Measurements from ENCODE around the gene BNIP5. TPM values are rescaled to one million over a fixed set of nuclear protein-coding genes. Genes with fewer than 3 reads are reported as not detected.

The BNIP5 gene
- polyA plus RNA-seq, 3 donors: not detected

DNA sequence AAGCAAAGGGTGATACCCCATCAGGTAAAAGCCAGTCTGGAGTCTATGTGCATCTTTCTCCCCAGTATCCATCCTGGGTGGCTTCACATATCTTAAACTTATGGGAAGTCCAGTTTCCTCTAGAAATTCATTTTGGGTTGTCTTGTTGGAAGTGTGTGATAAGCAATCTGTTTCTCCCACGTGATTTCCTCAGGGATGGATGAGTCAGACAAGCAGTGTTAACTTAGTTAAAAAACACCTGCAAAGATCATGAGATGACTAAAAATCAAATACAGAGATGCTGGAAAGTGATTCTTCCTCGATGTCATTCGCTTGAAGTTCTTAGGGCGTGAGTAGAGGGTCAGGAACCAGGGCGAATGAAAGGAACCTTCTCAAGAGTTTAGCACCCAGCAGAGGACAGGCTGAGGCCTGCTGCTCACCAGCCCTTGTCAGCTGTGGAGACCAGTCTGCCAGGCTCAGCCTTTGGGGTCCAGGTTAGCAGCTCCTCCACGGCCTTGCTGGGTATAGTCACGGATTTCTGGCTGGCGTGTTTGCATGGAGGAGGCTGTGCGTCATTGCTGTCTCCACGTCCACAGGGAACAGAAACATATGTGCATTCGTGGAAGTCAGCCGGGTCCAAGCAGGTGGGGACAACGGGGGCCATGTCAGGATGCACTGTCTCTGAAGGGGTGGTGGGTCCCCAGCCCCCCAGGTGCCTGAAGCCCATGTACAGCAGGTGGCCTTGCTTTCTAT lies 69.6 kb downstream of the BNIP5 start:
- peaks cover 3 to 8% of the 10 kb centered on the region in 2 donors for H3K4me1 ChIP-seq (ENCODE audit: control insufficient read depth in 1 of 2, insufficient read depth in 2 of 2, low read length in 2 of 2)
- no peak overlapping the region for H3K9ac ChIP-seq (ENCODE audit: insufficient read depth, low read length, poor library complexity, severe bottlenecking)
- Mint-ChIP-seq H3K27ac (no peak overlapping the region), H3K4me1 (peaks cover 11% of the 10 kb centered on the region), H3K36me3 (no peaks in the 10 kb centered on the region), H3K4me3 (no peak overlapping the region), H3K27me3 (ENCODE audit: low read depth in 3 of 3) (peaks cover 4 to 6% (median 5%) of the 10 kb centered on the region in 3 donors), H3K9me3 (peaks cover 0 to 14% (median 12%) of the 10 kb centered on the region in 7 donors)
- no peaks in the 10 kb centered on the region for H4K20me1 ChIP-seq (ENCODE audit: insufficient read depth, low read length)
- no peak overlapping the region for H3K4me3 ChIP-seq (replicated peaks in 1 of 3; ENCODE audit: low read depth in 2 of 3, low read length in 3 of 3)
- no peak overlapping the region for H3K4me2 ChIP-seq (replicated peaks; ENCODE audit: extremely low read depth, low read length, poor library complexity, severe bottlenecking)
- no peak for DNase-seq
- no peaks in the 10 kb centered on the region for H3K27me3 ChIP-seq (ENCODE audit: control insufficient read depth in 2 of 2, insufficient read depth in 2 of 2, low read length in 2 of 2)
- H3K27ac ChIP-seq (ENCODE audit: low read depth in 1 of 2, low read length in 2 of 2): no peak overlapping the region
- H2AFZ ChIP-seq (ENCODE audit: insufficient read depth, low read depth, low read length, poor library complexity, severe bottlenecking): no peak overlapping the region
- TF ChIP-seq, protein P1, sequence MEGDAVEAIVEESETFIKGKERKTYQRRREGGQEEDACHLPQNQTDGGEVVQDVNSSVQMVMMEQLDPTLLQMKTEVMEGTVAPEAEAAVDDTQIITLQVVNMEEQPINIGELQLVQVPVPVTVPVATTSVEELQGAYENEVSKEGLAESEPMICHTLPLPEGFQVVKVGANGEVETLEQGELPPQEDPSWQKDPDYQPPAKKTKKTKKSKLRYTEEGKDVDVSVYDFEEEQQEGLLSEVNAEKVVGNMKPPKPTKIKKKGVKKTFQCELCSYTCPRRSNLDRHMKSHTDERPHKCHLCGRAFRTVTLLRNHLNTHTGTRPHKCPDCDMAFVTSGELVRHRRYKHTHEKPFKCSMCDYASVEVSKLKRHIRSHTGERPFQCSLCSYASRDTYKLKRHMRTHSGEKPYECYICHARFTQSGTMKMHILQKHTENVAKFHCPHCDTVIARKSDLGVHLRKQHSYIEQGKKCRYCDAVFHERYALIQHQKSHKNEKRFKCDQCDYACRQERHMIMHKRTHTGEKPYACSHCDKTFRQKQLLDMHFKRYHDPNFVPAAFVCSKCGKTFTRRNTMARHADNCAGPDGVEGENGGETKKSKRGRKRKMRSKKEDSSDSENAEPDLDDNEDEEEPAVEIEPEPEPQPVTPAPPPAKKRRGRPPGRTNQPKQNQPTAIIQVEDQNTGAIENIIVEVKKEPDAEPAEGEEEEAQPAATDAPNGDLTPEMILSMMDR (IDR thresholded peaks at IDR 0.05): no peak
- intact Hi-C loops (cut with micrococcal nuclease): no loop called here
- peaks cover 14% of the 10 kb centered on the region in 2 donors for H3K9me3 ChIP-seq (replicated peaks in 1 of 2; ENCODE audit: control insufficient read depth in 1 of 2, insufficient read depth in 1 of 2, low read length in 2 of 2)
- no peaks in the 10 kb centered on the region for H3K36me3 ChIP-seq (replicated peaks in 1 of 2; ENCODE audit: control insufficient read depth in 1 of 2, insufficient read depth in 2 of 2, low read length in 2 of 2)
- WGBS (ENCODE audit: insufficient coverage): 99% methylated on average over 12 of the region's 13 CpGs
- no peaks in the 10 kb centered on the region for H3K79me2 ChIP-seq (ENCODE audit: insufficient read depth, low read length)

Other genes starting within 250 kb of the BNIP5 start
- gene MAPK13, start 206.4 kb downstream of the BNIP5 start, polyA plus RNA-seq: 1 to 10 TPM in 2 of 3 donors, under 1 TPM in 1; 0.88 to 9.8 (median 2.4) TPM
- gene BRPF3, start 140.1 kb downstream of the BNIP5 start, polyA plus RNA-seq: 1 to 10 TPM; 1.1 to 9.2 (median 1.3) TPM
- gene PNPLA1, start 66.8 kb downstream of the BNIP5 start, polyA plus RNA-seq: 1 to 10 TPM; 3.5 to 3.9 (median 3.8) TPM
- gene ETV7, start 50.8 kb upstream of the BNIP5 start, polyA plus RNA-seq: 1 to 10 TPM in 2 of 3 donors, under 1 TPM in 1; 0.10 to 2.2 (median 1.5) TPM
- gene PXT1, start 106.0 kb upstream of the BNIP5 start, polyA plus RNA-seq: under 1 TPM; 0.13 to 0.31 (median 0.24) TPM
- gene KCTD20, start 106.1 kb upstream of the BNIP5 start, polyA plus RNA-seq: 10 to 100 TPM; 23.7 to 79.7 (median 73.9) TPM
- 10 to 100 TPM; 57.1 to 95.7 (median 58.4) TPM for gene STK38, start 210.6 kb upstream of the BNIP5 start, polyA plus RNA-seq

All from CD14-positive monocyte (primary cell).